ENCODE results near the gene MYLIP. TPM values are rescaled to one million over a fixed set of nuclear protein-coding genes. Genes with fewer than 3 reads are reported as not detected.

MYLIP gene
- total and polyA plus RNA-seq, 2 of the 13 experiments (the other 11 are each of a cell fraction or from before 2014, with no cell fraction given) = 3.4 to 10.8 TPM

DNA sequence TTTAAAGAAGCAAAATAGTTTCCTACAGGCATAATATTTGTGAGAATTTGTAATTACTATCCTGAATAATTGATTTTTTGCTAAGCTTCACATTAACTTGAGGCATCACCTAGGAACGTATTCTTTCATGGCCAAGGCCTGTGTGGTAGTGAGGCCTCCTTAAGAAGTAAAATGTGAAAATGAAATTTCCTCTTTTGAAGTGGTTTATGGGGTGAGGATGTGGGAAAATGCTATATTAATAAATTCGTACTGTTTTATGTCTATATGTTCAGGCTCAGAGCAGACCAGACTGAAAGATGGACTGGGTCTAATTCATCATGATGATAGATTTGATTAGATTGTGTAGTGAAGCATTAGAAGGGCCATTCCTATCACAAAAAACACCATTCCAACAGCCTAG lies 33.1 kb downstream of the MYLIP start (continued):
- no peak for TF ChIP-seq SOX6 (IDR thresholded peaks at IDR 0.05)
- TF ChIP-seq SOX6 (CRISPR knock-in tag; IDR thresholded peaks at IDR 0.05) = no peak
- TF ChIP-seq MYNN (CRISPR knock-in tag; IDR thresholded peaks at IDR 0.05; ENCODE audit: low read depth) = no peak
- no peak for TF ChIP-seq ZNF567 (CRISPR knock-in tag; IDR thresholded peaks at IDR 0.05; ENCODE audit: borderline replicate concordance)
- TF ChIP-seq ZSCAN29 (CRISPR knock-in tag; conservative IDR thresholded peaks at IDR 0.05) = no peak

DNA sequence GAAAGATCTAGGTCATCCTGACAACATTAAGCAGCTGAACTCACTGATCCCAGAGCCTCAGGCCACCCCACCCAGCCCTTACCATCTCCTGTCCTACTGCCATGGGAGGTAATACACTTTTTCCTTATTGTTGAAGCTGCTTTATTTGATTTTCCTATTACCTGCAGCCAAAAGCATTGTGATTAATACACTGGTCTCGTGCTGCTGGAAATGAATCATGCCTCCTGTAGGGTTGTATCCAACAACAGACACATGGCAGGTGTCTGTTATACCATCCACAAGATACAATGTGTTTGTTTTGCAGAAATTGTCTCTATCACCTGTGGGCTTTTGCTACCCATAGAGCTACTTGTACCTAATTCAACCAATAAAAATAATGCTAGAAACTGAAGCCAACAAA lies 34.2 kb downstream of the MYLIP start:
- Histone ChIP-seq H2AFZ (ENCODE audit: low read length) (no peak overlapping the region), H3K9me3 (ENCODE audit: low read length) (no peaks in the 10 kb centered on the region), H3K36me3 (replicated peaks in 1 of 2; ENCODE audit: control insufficient read depth in 1 of 2, insufficient read depth in 2 of 2, low read length in 2 of 2) (no peaks in the 10 kb centered on the region), H3K27ac (ENCODE audit: extremely low read length, insufficient read depth, low read length) (no peak overlapping the region), H3K4me3 (replicated peaks in 1 of 3; ENCODE audit: insufficient read depth in 1 of 3, low read depth in 2 of 3, low read length in 3 of 3) (no peak overlapping the region), H3K27me3 (ENCODE audit: control insufficient read depth in 1 of 2, insufficient read depth in 2 of 2, low read length in 2 of 2) (peaks cover 1 to 30% of the 10 kb centered on the region in 2 experiments; a peak in 3 of 5 replicates), H3K9ac (ENCODE audit: insufficient read depth, low read depth, low read length) (no peak overlapping the region), H3K79me2 (ENCODE audit: insufficient read depth, low read length) (no peaks in the 10 kb centered on the region), H4K20me1 (ENCODE audit: insufficient read depth, low read length) (no peaks in the 10 kb centered on the region), H3K4me1 (ENCODE audit: insufficient read depth, low read length) (no peaks in the 10 kb centered on the region), H3K4me2 (ENCODE audit: low read depth, low read length) (no peak overlapping the region)
- FAIRE-seq = no peak
- WGBS (ENCODE audit: low lambda C conversion rate) = 4% methylated on average over 1 of the region's 1 CpG
- CTCF ChIA-PET (ENCODE audit: low intra/inter-chr PET ratio, low total read pairs) = no interaction called here
- no peak for DNase-seq (ENCODE audit: low spot score)
- no peak for ATAC-seq
- in situ Hi-C loops (cut with HindIII; ENCODE audit: extremely low pct_ligation_motif_present, low pct_unique_long_range_greater_than_20kb) (no loop called here), intact Hi-C loops (cut with micrococcal nuclease; ENCODE audit: unreplicated experiment) (no loop called here)
- POLR2A ChIA-PET = no interaction called here
- no TSS peak for BruUV-seq (replicated peaks)
- TF ChIP-seq ELF4 (CRISPR knock-in tag; IDR thresholded peaks at IDR 0.05; ENCODE audit: borderline replicate concordance) (no peak), SMC3 (IDR thresholded peaks at IDR 0.05; ENCODE audit: low read length) (no peak), SNRNP70 (IDR thresholded peaks at IDR 0.05; ENCODE audit: low read depth, low read length) (no peak), ZNF484 (CRISPR knock-in tag; IDR thresholded peaks at IDR 0.05; ENCODE audit: borderline replicate concordance, low read depth) (no peak), ZNF605 (CRISPR knock-in tag; IDR thresholded peaks at IDR 0.05) (no peak), ZNF780A (CRISPR knock-in tag; IDR thresholded peaks at IDR 0.05) (no peak), TBL1XR1 (IDR thresholded peaks at IDR 0.05; ENCODE audit: borderline replicate concordance, low read length, partially characterized antibody) (no peak), KAT2B (IDR thresholded peaks at IDR 0.05; ENCODE audit: borderline replicate concordance, low read depth, low read length) (no peak)
- TF ChIP-seq, protein P1, sequence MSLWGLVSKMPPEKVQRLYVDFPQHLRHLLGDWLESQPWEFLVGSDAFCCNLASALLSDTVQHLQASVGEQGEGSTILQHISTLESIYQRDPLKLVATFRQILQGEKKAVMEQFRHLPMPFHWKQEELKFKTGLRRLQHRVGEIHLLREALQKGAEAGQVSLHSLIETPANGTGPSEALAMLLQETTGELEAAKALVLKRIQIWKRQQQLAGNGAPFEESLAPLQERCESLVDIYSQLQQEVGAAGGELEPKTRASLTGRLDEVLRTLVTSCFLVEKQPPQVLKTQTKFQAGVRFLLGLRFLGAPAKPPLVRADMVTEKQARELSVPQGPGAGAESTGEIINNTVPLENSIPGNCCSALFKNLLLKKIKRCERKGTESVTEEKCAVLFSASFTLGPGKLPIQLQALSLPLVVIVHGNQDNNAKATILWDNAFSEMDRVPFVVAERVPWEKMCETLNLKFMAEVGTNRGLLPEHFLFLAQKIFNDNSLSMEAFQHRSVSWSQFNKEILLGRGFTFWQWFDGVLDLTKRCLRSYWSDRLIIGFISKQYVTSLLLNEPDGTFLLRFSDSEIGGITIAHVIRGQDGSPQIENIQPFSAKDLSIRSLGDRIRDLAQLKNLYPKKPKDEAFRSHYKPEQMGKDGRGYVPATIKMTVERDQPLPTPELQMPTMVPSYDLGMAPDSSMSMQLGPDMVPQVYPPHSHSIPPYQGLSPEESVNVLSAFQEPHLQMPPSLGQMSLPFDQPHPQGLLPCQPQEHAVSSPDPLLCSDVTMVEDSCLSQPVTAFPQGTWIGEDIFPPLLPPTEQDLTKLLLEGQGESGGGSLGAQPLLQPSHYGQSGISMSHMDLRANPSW (CRISPR knock-in tag; IDR thresholded peaks at IDR 0.05; ENCODE audit: borderline replicate concordance) = no peak
